ENCODE data around the gene TANGO2. TPM values are rescaled to one million over a fixed set of nuclear protein-coding genes. Genes with fewer than 3 reads are reported as not detected.

Gene TANGO2
- total and polyA plus RNA-seq, 4 donors: 20.7 to 48.8 (median 34.1) TPM

DNA sequence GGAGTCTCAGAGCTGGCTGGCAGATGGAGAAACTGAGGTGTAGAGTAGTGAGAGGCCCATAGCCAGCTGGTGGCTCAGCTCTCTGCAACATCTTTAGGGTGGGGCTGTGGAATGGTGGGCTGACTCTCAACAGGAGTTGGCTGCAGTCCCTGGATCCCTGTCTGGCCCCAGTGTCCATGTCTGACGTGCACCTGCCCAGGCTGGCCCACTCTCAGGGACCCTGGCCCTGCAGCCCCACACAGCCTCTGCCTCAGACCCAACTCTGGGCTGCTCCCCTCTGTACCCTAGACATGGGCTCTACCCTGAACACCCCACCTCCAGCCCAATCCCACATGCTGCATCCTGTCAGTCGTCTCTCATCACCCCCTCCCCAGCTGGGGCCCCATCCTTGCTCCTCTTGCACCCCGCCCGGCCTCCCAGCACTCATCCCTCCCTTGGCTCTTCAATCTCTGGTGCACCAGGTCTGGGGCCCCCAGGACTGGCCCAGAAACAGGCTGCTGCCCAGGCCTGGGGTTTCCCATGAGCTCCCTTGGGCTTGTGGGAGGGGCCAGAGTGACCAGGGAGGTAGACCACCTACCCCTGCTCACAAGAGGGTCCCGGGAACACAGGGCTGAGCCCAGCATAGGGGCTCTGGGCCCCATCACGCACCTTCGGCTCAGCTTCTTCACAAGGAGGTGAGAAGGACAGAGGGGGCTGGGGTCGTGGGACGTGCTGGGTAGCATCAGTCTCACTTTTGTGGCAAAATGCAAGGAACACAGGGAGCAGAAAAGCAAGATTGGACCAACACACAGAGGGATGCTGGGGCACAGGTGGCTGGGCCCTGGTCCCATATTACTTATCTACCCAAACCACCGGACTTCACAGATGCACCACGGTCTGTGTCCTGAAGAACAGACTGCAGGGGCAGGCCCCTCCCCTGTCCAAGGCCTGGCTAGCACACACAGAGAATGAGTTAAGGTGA lies 35.8 kb upstream of the TANGO2 start:
- TF ChIP-seq, protein P1, sequence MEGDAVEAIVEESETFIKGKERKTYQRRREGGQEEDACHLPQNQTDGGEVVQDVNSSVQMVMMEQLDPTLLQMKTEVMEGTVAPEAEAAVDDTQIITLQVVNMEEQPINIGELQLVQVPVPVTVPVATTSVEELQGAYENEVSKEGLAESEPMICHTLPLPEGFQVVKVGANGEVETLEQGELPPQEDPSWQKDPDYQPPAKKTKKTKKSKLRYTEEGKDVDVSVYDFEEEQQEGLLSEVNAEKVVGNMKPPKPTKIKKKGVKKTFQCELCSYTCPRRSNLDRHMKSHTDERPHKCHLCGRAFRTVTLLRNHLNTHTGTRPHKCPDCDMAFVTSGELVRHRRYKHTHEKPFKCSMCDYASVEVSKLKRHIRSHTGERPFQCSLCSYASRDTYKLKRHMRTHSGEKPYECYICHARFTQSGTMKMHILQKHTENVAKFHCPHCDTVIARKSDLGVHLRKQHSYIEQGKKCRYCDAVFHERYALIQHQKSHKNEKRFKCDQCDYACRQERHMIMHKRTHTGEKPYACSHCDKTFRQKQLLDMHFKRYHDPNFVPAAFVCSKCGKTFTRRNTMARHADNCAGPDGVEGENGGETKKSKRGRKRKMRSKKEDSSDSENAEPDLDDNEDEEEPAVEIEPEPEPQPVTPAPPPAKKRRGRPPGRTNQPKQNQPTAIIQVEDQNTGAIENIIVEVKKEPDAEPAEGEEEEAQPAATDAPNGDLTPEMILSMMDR (IDR thresholded peaks at IDR 0.05; ENCODE audit: control extremely low read depth, extremely low read depth): no peak
- DNase-seq: no peak
- no peak overlapping the region for H3K4me3 ChIP-seq
- H3K27me3 ChIP-seq (ENCODE audit: control insufficient read depth in 3 of 3, insufficient read depth in 3 of 3, low read length in 2 of 3): no peaks in the 10 kb centered on the region
- no peak overlapping the region for H3K9ac ChIP-seq (ENCODE audit: insufficient read depth in 1 of 2, low read length in 2 of 2)
- H3K9me3 ChIP-seq (ENCODE audit: control insufficient read depth in 4 of 4, insufficient read depth in 3 of 4, low read length in 3 of 4): no peaks in the 10 kb centered on the region
- 88 to 92% methylated on average over 11 of the region's 11 CpGs for WGBS, 2 donors
- peaks cover 0 to 7% (median 2%) of the 10 kb centered on the region in 4 donors for H3K36me3 ChIP-seq (ENCODE audit: control insufficient read depth in 4 of 4, insufficient read depth in 4 of 4, low read length in 4 of 4)
- peak overlapping the region in 1 of 2 donors; percentile 24 for H3K27ac ChIP-seq (ENCODE audit: low read depth in 1 of 2, low read length in 1 of 2)
- peaks cover 4 to 20% (median 11%) of the 10 kb centered on the region in 5 donors for H3K4me1 ChIP-seq (ENCODE audit: control insufficient read depth in 5 of 5, insufficient read depth in 5 of 5, low read length in 5 of 5)
- ATAC-seq (ENCODE audit: insufficient read depth, low FRiP score): no peak

DNA sequence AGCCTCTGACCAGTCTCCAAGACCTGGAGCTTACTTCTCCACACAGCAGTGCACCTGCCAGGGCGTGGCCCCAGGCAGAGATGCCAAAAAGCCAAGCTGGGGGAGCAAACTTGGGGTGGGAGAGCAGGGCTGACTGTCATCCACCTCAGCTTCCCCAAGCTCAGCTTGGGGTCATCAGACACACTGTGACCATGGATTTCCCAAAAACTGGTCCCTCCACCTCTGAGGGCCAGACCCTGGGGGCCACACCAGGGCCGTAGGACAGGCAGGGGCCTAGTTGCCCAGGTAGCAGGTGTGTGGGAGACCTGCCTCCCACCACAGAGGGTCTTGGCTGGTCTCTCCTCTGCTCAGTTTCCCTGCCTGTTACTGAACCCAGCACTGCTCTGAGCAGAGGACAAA lies 34.9 kb upstream of the TANGO2 start:
- peaks cover 4 to 23% (median 11%) of the 10 kb centered on the region in 5 donors for H3K4me1 ChIP-seq (ENCODE audit: control insufficient read depth in 5 of 5, insufficient read depth in 5 of 5, low read length in 5 of 5)
- TF ChIP-seq, protein P1 (IDR thresholded peaks at IDR 0.05; ENCODE audit: control extremely low read depth, extremely low read depth): no peak
- H3K9me3 ChIP-seq (ENCODE audit: control insufficient read depth in 4 of 4, insufficient read depth in 3 of 4, low read length in 3 of 4): no peaks in the 10 kb centered on the region
- DNase-seq (no peak), ATAC-seq (ENCODE audit: insufficient read depth, low FRiP score) (no peak)
- no peak overlapping the region for H3K4me3 ChIP-seq
- H3K27ac ChIP-seq (ENCODE audit: low read depth in 1 of 2, low read length in 1 of 2): peak overlapping the region in 1 of 2 donors; percentile 97
- H3K36me3 ChIP-seq (ENCODE audit: control insufficient read depth in 4 of 4, insufficient read depth in 4 of 4, low read length in 4 of 4): peaks cover 0 to 3% (median 1%) of the 10 kb centered on the region in 4 donors
- H3K27me3 ChIP-seq (ENCODE audit: control insufficient read depth in 3 of 3, insufficient read depth in 3 of 3, low read length in 2 of 3): no peaks in the 10 kb centered on the region
- H3K9ac ChIP-seq (ENCODE audit: insufficient read depth in 1 of 2, low read length in 2 of 2): peak overlapping the region in 1 of 2 donors; percentile 46
- WGBS, 2 donors: 55 to 66% methylated on average over 2 of the region's 2 CpGs

DNA sequence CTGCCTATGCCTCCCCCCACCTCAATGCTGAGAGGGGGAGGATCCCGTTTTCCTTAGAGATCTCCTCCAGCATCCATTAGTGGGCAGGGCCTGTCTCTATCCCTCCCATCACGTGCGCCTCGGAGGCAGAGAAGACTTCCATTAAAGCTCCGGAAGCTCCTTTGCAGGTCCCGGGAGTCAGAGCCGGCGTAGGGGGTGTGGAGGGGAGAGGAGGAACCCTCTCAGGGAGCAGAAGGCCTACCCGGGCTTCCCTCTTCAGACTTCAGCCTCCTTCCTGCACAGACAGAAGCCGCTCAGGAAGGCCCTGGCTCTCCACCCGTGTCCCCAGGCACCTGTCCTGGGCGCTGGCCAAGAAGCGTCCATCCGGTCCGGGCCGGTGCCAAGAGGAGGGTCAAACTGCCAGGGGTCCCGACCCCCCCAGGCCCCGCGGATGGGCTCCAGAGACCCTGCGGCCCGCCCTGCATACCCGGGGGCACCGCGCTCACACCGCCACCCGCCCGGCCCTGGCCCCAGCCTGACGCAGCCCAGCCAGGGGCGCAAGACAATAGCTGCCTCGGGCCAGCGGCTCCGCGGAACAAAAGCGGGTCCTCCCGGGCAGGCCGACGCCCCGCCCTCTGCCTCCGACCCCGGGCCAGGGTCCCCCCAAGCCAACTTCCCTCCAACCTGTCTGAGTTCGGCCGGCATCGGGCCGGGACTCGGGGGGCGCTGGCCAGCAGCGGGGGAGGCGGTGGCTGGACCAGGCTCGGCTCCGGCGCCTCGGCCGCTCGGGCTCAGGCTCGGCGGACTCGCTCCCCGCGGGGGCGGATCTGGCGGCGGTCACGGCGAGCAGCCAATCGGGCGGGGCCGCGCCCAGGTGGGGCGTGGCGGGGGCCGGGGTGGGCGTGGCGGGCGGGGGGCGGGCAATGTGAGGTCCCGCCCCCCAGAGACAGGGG lies 34.2 kb upstream of the TANGO2 start:
- TF ChIP-seq, protein P1 (IDR thresholded peaks at IDR 0.05; ENCODE audit: control extremely low read depth, extremely low read depth): no peak
- H3K27me3 ChIP-seq (ENCODE audit: control insufficient read depth in 3 of 3, insufficient read depth in 3 of 3, low read length in 2 of 3): no peaks in the 10 kb centered on the region
- H3K9me3 ChIP-seq (ENCODE audit: control insufficient read depth in 4 of 4, insufficient read depth in 3 of 4, low read length in 3 of 4): no peaks in the 10 kb centered on the region
- H3K4me3 ChIP-seq: peak overlapping the region; percentile 56
- H3K9ac ChIP-seq (ENCODE audit: insufficient read depth in 1 of 2, low read length in 2 of 2): peak overlapping the region; percentile 44 to 46
- peak; percentile 78 to 84 (median 83) for DNase-seq
- H3K36me3 ChIP-seq (ENCODE audit: control insufficient read depth in 4 of 4, insufficient read depth in 4 of 4, low read length in 4 of 4): no peaks in the 10 kb centered on the region
- WGBS, 2 donors: 1% methylated on average over 34 to 76 of the region's 76 CpGs
- peak; percentile 93 for ATAC-seq (ENCODE audit: insufficient read depth, low FRiP score)
- H3K27ac ChIP-seq (ENCODE audit: low read depth in 1 of 2, low read length in 1 of 2): peak overlapping the region; percentile 68 to 97
- H3K4me1 ChIP-seq (ENCODE audit: control insufficient read depth in 5 of 5, insufficient read depth in 5 of 5, low read length in 5 of 5): peaks cover 4 to 25% (median 11%) of the 10 kb centered on the region in 5 donors
